HepG2 (cell line): Measurements from ENCODE around the gene ADCY1. TPM values are rescaled to one million over a fixed set of nuclear protein-coding genes. Genes with fewer than 3 reads are reported as not detected.

Source experiments
- ATAC-seq: fragments of 200-7000 bp; cut with Tn5 transposase; 3 replicates; pipeline ENCODE4 v1.9.1; 2020; ENCODE audit warnings: mild to moderate bottlenecking, moderate library complexity
- BruUV-seq: library from RNA; stranded (reverse); fragments of 400-500 nt; replicated peaks from 2 replicates; lab custom pipeline; 2021; lab: Mats Ljungman, UMichigan
- CTCF ChIA-PET: fragments of 300-600 bp; formaldehyde crosslinking; extraction: SDS; loops from one replicate; lab custom pipeline; 2021; ENCODE audit warnings: low total read pairs, inconsistent platforms, low intra/inter-chr PET ratio; lab: Yijun Ruan, JAX
- POLR2A ChIA-PET: fragments of 350-600 bp; sonication (Branson Sonifier 250); formaldehyde crosslinking; loops from one replicate; lab custom pipeline; 2020; ENCODE audit warnings: antibody characterized with exemption, inconsistent platforms; lab: Yijun Ruan, JAX
- DNase-seq: peaks from one replicate; pipeline ENCODE4 v3.0.0-alpha.2; 2015; ENCODE audit warnings: low spot score
- FAIRE-seq: peaks from 3 replicates; lab custom pipeline; 2011; peaks lifted over from hg19 to GRCh38; lab: Jason Lieb, UNC
- H2AFZ ChIP-seq: one replicate; pipeline ENCODE4 v1.6.1; 2011; ENCODE audit warnings: low read length, inconsistent platforms
- H3K27ac ChIP-seq: fragments of 300-600 bp; 3 replicates; pipeline ENCODE4 v1.8.0; 2011; ENCODE audit warnings: mixed run types, mild to moderate bottlenecking, mixed read lengths, low read length, inconsistent platforms; ENCODE audit not compliant: insufficient read depth; ENCODE audit errors: extremely low read length
- H3K27me3 ChIP-seq, 2 experiments: fragments of 200-600 bp in 1 of 2; 2 replicates in 1 of 2; 3 replicates in 1 of 2; pipeline versions ENCODE4 v1.6.0 to v1.8.0; 2011; ENCODE audit warnings: low read length in 2 of 2, mild to moderate bottlenecking in 2 of 2, moderate library complexity in 2 of 2, inconsistent platforms in 1 of 2; ENCODE audit not compliant: insufficient read depth in 2 of 2, control insufficient read depth in 1 of 2
- H3K36me3 ChIP-seq, 2 experiments: fragments of 200-600 bp in 1 of 2; replicated peaks in 1 of 2; 2 replicates in 1 of 2; 3 replicates in 1 of 2; pipeline versions ENCODE4 v1.5.1 to v1.8.0; 2011; ENCODE audit warnings: low read length in 2 of 2, inconsistent platforms in 1 of 2; ENCODE audit not compliant: insufficient read depth in 2 of 2, control insufficient read depth in 1 of 2
- H3K4me1 ChIP-seq: 2 replicates; pipeline ENCODE4 v1.5.1; 2012; ENCODE audit warnings: low read length, inconsistent platforms; ENCODE audit not compliant: insufficient read depth
- H3K4me2 ChIP-seq: 2 replicates; pipeline ENCODE4 v1.6.0; 2011; ENCODE audit warnings: low read depth, low read length, inconsistent platforms
- H3K4me3 ChIP-seq, 3 experiments: fragments of 200-600 bp in 1 of 3; sonication (generic), shearing (Covaris generic) in 1 of 3; replicated peaks in 1 of 3; 2 replicates each; pipeline ENCODE4 v1.5.1; 2011 to 2016; ENCODE audit warnings: low read length in 3 of 3, inconsistent platforms in 2 of 3, low read depth in 2 of 3, mild to moderate bottlenecking in 2 of 3, control low read depth in 1 of 3, mixed read lengths in 1 of 3; ENCODE audit not compliant: insufficient read depth in 1 of 3
- H3K79me2 ChIP-seq: one replicate; pipeline ENCODE4 v1.6.1; 2011; ENCODE audit warnings: low read length, inconsistent platforms; ENCODE audit not compliant: insufficient read depth
- H3K9ac ChIP-seq: 2 replicates; pipeline ENCODE4 v1.6.0; 2011; ENCODE audit warnings: mild to moderate bottlenecking, low read depth, low read length, inconsistent platforms; ENCODE audit not compliant: insufficient read depth
- H3K9me3 ChIP-seq: 2 replicates; pipeline ENCODE4 v1.5.1; 2012; ENCODE audit warnings: mild to moderate bottlenecking, low read length
- H4K20me1 ChIP-seq: 2 replicates; pipeline ENCODE4 v1.6.0; 2011; ENCODE audit warnings: inconsistent platforms, mild to moderate bottlenecking, low read length, moderate library complexity; ENCODE audit not compliant: insufficient read depth
- ATF7 ChIP-seq, 2 experiments: fragments of 450-650 bp in 1 of 2; sonication (generic) in 1 of 2; formaldehyde crosslinking in 1 of 2; IDR thresholded peaks; 2 replicates each; pipeline versions ENCODE4 v1.4.0 to v1.6.1; 2016 to 2020; ENCODE audit warnings: antibody characterized with exemption in 1 of 2, mild to moderate bottlenecking in 1 of 2, missing genetic modification reagents in 1 of 2
- ELF1 ChIP-seq: sonication (generic); formaldehyde crosslinking; IDR thresholded peaks from 2 replicates; pipeline ENCODE4 v1.4.0; 2020; ENCODE audit warnings: missing genetic modification reagents
- RFX1 ChIP-seq: fragments of 450-650 bp; IDR thresholded peaks from 2 replicates; pipeline ENCODE4 v1.6.1; 2017
- SP1 ChIP-seq, 2 experiments: fragments of 450-650 bp in 1 of 2; sonication (generic) in 1 of 2; formaldehyde crosslinking in 1 of 2; IDR thresholded peaks; 2 replicates each; pipeline versions ENCODE4 v1.4.0 to v1.6.1; 2016 to 2020; ENCODE audit warnings: missing genetic modification reagents in 1 of 2
- SP4 ChIP-seq: sonication (generic); formaldehyde crosslinking; IDR thresholded peaks from 2 replicates; pipeline ENCODE4 v1.8.1; 2023; ENCODE audit warnings: mild to moderate bottlenecking, missing genetic modification reagents
- ZNF660 ChIP-seq: sonication (generic); formaldehyde crosslinking; IDR thresholded peaks from 2 replicates; pipeline ENCODE4 v1.5.1; 2020; ENCODE audit warnings: mild to moderate bottlenecking, low read depth, missing genetic modification reagents, borderline replicate concordance
- ZNF83 ChIP-seq: sonication (generic); formaldehyde crosslinking; IDR thresholded peaks from 2 replicates; pipeline ENCODE4 v1.4.0; 2020; ENCODE audit warnings: missing genetic modification reagents, mild to moderate bottlenecking, borderline replicate concordance
- WGBS: methylation state at CpG from one replicate; pipeline ENCODE4 v1.1.6; 2017; ENCODE audit warnings: low lambda C conversion rate; 5-methylcytosine and 5-hydroxymethylcytosine counted together
- in situ Hi-C: cut with HindIII; loops from 2 replicates; pipeline ENCODE4 v1.10.0; 2017; ENCODE audit warnings: low pct_unique_long_range_greater_than_20kb; ENCODE audit not compliant: extremely low pct_ligation_motif_present
- intact Hi-C: fragments of 100-400 bp; cut with micrococcal nuclease; formaldehyde crosslinking; loops from one replicate; pipeline ENCODE4 v1.10.0; 2022; ENCODE audit not compliant: unreplicated experiment
- polyA plus RNA-seq, 8 experiments: library from polyadenylated mRNA; depleted of rRNA in 3 of 8; stranded (reverse) in 7 of 8; unstranded in 1 of 8; fragments of >200 nt; fragmentation: Illumina TruSeq in 4 of 8; extraction: Trizol in 4 of 8; gene quantifications; 2 replicates each; pipeline versions ENCODE4 v1.2.1 to v1.2.3, GENCODE V29; 2011 to 2016; ENCODE audit warnings: low read depth in 4 of 8, missing spikeins in 1 of 8, mixed read lengths in 1 of 8; ENCODE audit not compliant: insufficient read depth in 1 of 8
- total RNA-seq, 5 experiments: library from RNA; depleted of rRNA; stranded (reverse); fragments of >200 nt; fragmentation: Illumina TruSeq; extraction: Trizol; gene quantifications; 2 replicates each; pipeline ENCODE4 v1.2.3, GENCODE V29; 2016; ENCODE audit warnings: low read depth in 1 of 5
- TF ChIP-seq, protein P1 (sequence below): sonication (generic); formaldehyde crosslinking; IDR thresholded peaks from 2 replicates; pipeline ENCODE4 v1.4.0; 2020; ENCODE audit warnings: missing genetic modification reagents, borderline replicate concordance

ADCY1 gene
- total and polyA plus RNA-seq, 2 of the 13 experiments (the other 11 are each of a cell fraction or from before 2014, with no cell fraction given) = 0.80 to 1.2 TPM

DNA sequence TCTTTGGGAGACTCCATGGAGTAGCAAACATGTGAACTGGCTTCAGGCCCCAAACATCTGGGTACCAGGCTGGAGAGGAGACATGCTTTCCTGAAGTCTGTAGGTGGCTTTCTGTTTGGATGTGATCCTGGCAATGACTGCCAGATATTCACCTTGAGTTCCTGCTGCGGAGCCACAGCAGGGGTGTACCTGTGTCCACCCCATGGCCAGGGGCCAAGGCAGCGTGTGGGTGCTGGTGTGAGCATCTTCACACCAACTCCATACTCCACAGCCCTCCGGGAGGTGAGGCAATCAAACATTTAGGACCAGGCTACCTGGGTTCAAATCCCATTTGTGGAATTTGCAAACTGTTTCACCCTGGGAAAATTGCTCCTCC lies 113.0 kb downstream of the ADCY1 start:
- no peak for DNase-seq
- intact Hi-C loops = no loop called here
- 100% methylated on average over 2 of the region's 3 CpGs for WGBS
- POLR2A ChIA-PET = no interaction called here
- ATAC-seq = no peak
- H3K9me3 ChIP-seq = no peaks in the 10 kb centered on the region
- no peak overlapping the region for H2AFZ ChIP-seq
- no peak overlapping the region for H3K4me2 ChIP-seq
- no peaks in the 10 kb centered on the region for H3K36me3 ChIP-seq
- TF ChIP-seq RFX1 (no peak), SP4 (CRISPR knock-in tag) (no peak), ZNF660 (CRISPR knock-in tag) (no peak), ELF1 (no peak), ATF7 (IDR thresholded peaks at IDR 0.05) (no peak), ATF7 (CRISPR knock-in tag; IDR thresholded peaks at IDR 0.05) (no peak), SP1 (IDR thresholded peaks at IDR 0.05) (no peak), SP1 (CRISPR knock-in tag; IDR thresholded peaks at IDR 0.05) (no peak), ZNF83 (no peak)
- TF ChIP-seq, protein P1, sequence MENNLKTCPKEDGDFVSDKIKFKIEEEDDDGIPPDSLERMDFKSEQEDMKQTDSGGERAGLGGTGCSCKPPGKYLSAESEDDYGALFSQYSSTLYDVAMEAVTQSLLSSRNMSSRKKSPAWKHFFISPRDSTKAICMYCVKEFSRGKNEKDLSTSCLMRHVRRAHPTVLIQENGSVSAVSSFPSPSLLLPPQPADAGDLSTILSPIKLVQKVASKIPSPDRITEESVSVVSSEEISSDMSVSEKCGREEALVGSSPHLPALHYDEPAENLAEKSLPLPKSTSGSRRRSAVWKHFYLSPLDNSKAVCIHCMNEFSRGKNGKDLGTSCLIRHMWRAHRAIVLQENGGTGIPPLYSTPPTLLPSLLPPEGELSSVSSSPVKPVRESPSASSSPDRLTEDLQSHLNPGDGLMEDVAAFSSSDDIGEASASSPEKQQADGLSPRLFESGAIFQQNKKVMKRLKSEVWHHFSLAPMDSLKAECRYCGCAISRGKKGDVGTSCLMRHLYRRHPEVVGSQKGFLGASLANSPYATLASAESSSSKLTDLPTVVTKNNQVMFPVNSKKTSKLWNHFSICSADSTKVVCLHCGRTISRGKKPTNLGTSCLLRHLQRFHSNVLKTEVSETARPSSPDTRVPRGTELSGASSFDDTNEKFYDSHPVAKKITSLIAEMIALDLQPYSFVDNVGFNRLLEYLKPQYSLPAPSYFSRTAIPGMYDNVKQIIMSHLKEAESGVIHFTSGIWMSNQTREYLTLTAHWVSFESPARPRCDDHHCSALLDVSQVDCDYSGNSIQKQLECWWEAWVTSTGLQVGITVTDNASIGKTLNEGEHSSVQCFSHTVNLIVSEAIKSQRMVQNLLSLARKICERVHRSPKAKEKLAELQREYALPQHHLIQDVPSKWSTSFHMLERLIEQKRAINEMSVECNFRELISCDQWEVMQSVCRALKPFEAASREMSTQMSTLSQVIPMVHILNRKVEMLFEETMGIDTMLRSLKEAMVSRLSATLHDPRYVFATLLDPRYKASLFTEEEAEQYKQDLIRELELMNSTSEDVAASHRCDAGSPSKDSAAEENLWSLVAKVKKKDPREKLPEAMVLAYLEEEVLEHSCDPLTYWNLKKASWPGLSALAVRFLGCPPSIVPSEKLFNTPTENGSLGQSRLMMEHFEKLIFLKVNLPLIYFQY (CRISPR knock-in tag) = no peak
- TF ChIP-seq, all 625 proteins: peak for 0
- Histone ChIP-seq H3K4me1 (peaks cover 35% of the 10 kb centered on the region), H3K27ac (no peak overlapping the region), H3K79me2 (no peaks in the 10 kb centered on the region), H3K27me3 (peaks cover 0 to 2% of the 10 kb centered on the region in 2 experiments; a peak in 1 of 5 replicates), H3K4me3 (no peak overlapping the region), H3K9ac (no peak overlapping the region), H4K20me1 (no peaks in the 10 kb centered on the region)
- CTCF ChIA-PET = no interaction called here
- no TSS peak for BruUV-seq
- FAIRE-seq = no peak
- in situ Hi-C loops = no loop called here
